LoVo (cell line): Measurements from ENCODE around the gene FUT8.
"Not testable (repeated sequence)": the region's sequence is repeated elsewhere in the genome, so short reads cannot be mapped to it uniquely, and the experiment has no call there.

Experiments used
- DNase-seq: peaks from one replicate; pipeline ENCODE4 v3.0.0-alpha.2; 2016; ENCODE audit warnings: low spot score

Gene FUT8

DNA sequence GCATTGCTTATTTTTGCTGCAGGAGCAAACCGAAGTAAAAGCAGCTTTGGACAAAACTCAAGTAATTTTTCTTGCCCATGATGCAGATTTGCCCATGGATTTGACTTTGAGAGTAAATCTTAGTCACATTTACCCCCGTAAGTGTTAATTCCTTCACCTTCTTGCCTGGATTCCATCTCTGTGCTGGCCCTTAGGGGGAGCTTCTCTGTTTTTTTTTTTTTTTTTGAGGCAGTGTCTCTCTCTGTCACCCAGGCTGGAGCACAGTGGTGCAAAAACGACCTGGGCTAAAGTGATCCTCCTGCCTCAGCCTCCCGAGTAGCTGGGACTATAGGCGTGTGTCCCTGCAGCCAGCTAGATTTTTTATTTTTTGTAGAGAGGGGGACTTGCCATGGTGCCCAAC, 210.2 kb downstream of the FUT8 start:
- DNase-seq, result no peak

DNA sequence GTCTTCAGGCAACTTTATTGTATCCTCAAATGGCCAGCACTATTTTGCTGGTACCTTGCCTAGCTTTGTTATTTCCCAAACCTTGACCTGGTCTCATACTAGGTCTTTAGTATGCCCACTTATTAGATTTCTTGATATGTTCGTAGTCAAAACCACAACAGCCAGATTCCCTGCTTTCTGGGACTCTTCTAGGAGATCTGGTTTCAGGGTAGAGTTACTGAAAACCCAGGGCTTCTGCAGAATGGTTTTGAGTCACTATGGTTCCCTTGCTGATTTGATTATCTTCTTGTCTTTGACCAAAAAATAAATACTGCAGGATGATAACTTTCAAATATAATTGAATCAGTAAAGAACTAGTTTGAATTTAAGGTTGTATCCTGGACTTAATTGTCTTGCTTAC, 211.2 kb downstream of the FUT8 start:
- no peak for DNase-seq

DNA sequence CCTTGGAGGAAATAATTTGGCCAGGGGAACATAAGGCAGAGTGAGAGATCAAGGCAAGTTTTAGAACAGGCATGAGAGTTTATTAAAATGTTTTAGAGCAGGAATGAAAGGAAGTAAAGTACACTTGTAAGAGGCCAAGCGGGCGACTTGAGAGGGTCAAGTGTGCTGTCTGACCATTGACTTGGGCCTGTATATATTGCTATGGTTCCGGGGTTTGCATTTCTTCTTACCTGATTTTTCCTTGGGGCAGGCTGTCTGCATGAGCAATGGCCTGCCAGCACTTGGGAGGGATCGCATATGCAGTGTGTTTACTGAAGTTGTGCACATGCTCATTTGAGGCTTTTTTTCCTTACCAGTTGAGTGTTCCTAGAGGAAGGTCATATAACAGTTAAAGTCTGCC, 214.8 kb downstream of the FUT8 start:
- DNase-seq, result no peak

DNA sequence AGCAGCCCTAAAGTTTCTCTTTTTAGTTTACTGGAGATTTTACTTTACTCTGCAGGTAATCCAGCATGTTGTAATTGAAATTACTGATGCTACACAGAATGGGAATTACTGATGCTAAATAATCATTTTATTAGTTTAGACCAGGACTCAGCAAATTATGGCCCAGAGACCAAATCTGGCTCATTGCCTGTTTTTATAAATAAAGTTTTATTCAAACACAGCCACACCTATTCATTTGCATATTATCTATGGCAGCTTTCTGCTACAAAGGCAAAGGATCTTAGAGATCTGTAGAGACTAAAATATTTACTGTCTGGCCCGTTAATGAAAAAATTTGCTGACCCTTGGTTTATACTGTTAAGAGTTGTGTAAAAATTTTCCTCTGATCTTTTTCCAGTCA, 216.1 kb downstream of the FUT8 start:
- no peak for DNase-seq

GRCh38 chr14:65631040-65631439, 218.5 kb downstream of the FUT8 start:
- no peak for DNase-seq

DNA sequence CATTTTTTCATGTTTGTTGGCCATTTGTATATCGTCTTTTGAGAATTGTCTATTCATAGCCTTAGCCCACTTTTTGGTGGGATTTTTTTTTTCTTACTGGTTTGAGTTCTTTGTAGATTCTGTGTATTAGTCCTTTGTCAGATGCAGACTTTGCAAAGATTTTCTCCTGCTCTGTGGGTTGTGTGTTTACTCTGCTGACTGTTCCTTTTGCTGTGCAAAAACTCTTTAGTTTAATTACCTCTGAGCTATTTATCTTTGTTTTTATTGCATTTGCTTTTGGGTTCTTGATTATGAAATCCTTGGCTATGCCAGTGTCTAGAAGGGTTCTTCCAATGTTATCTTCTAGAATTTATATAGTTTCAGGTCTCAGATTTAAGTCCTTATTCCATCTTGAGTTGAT, 220.0 kb downstream of the FUT8 start:
- no peak for DNase-seq

GRCh38 chr14:65633666-65634065, 221.1 kb downstream of the FUT8 start:
- DNase-seq, result not testable (repeated sequence)

DNA sequence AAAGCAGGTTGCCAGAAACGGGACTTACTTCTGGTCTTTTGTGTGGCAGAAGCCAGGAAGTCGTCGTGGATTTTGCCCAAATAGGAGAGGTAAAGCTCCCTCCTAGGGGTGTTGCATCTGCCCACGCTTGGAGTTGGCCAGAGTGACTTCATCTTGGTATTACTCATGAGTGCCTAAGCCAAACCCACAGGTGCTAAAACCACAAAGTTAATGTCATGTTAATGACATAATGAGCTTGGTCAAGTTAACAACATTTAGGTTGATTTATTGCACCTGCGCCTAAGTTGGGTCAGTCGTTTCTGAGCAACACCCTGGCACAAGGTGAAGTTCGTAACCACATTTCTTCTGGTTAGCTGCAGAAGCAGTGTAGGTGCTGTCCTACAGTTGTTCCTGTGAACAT, 225.2 kb downstream of the FUT8 start:
- no peak for DNase-seq

DNA sequence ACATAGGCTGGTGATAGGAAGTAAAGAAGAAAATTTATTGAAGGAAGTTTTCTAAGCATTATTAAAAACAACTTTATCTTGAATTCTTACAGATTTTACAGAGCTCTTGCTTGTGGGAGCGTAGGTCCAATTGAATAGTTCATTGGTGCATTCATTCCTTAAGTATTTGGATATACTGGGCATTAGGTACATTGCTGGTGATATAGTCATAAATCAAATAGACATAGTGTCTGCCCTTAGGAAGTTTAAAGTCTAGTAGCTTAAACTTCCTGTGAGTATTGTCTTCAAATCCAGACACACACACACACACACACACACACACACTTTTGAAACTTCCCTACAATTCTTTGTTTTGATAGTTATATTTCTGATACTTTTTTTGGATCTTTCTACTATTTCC, 226.7 kb downstream of the FUT8 start:
- no peak for DNase-seq

DNA sequence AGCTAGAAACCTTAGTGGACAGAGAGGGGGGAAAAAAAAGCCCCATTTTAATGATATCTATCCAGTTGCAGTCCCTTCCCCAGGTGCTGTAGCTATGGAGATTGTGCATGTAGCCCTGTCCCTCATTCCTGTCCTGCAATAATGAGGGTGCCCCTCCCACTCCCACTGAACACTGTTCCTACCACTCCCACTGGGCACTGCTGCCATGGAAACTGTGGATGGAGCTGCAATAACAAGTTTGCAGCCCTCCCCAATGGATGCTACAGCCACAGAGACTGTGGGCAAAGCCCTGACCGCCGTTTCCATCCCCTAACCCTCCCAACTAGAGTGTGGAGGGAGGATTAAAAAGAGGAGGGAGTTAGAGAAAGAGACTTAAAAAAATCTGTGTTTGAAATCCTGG, 238.3 kb downstream of the FUT8 start:
- no peak for DNase-seq

- DNase-seq, result no peak
Measured at GRCh38 chr14:65656554-65656953, 244.0 kb downstream of the FUT8 start.

GRCh38 chr14:65658202-65658601, 245.7 kb downstream of the FUT8 start:
- no peak for DNase-seq

- DNase-seq, result no peak
Measured at GRCh38 chr14:65661865-65662264, 249.3 kb downstream of the FUT8 start.

DNA sequence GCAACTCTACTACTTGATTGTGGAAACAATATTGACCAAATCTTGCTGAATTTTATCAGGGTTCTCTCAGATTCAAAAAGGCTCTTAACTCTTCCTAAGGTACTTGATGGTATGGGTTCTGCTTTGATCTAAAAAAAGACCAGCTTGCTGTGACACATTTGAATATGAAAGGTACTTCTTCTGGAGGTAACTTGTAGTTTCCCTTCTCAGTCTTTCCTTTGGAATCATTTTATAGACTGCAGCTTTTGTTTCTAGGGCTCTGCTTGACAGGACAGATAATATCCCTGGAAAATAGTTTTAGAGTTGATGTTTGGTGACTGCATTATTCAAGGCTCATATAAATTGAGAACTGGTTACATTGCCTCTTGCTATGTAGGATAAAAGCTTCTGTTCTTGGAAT, 251.9 kb downstream of the FUT8 start:
- DNase-seq, result no peak

DNA sequence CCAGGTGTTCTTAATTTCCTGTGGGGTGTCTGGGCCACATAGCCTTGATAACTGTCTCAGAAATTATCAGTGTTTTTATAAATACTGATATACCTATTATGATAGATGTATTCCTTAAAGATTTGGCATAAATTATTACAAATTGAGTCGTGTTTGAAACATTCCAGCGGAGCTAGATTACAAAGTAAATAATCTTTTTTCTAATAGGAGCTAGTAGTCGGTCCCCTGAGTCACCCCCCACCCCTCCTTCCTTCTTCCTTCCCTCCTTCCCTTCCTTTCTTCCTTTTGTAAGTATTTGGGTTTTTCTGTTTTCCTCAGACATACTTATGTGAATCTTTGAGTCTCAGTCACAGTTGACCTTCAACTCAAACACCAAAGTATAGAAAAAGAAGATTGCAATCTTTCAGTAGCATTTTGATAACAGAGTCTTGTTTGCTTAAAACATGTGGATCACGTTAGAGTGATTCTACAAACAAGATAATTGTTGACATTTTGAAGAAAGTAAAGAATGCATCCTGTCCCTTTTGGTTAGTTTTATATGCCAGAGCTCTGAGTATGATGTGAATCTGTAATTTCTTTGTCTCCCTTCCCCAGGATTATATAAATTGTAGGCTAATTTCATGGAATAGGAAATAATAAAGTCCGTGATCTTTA, 264.0 kb downstream of the FUT8 start:
- no peak for DNase-seq

GRCh38 chr14:65685572-65685971, 273.0 kb downstream of the FUT8 start:
- no peak for DNase-seq

GRCh38 chr14:65686761-65687160, 274.2 kb downstream of the FUT8 start:
- DNase-seq, result no peak

GRCh38 chr14:65689070-65689469, 276.5 kb downstream of the FUT8 start:
- DNase-seq, result no peak

GRCh38 chr14:65692566-65692965, 280.0 kb downstream of the FUT8 start:
- not testable (repeated sequence) for DNase-seq

GRCh38 chr14:65696801-65697200, 284.3 kb downstream of the FUT8 start:
- no peak for DNase-seq

- DNase-seq, result no peak
Measured at GRCh38 chr14:65703521-65703920, 291.0 kb downstream of the FUT8 start.

- no peak for DNase-seq
Measured at GRCh38 chr14:65703996-65704395, 291.5 kb downstream of the FUT8 start.

- no peak for DNase-seq
Measured at GRCh38 chr14:65704437-65704836, 291.9 kb downstream of the FUT8 start.

- no peak for DNase-seq
Measured at GRCh38 chr14:65704850-65705249, 292.3 kb downstream of the FUT8 start.

DNA sequence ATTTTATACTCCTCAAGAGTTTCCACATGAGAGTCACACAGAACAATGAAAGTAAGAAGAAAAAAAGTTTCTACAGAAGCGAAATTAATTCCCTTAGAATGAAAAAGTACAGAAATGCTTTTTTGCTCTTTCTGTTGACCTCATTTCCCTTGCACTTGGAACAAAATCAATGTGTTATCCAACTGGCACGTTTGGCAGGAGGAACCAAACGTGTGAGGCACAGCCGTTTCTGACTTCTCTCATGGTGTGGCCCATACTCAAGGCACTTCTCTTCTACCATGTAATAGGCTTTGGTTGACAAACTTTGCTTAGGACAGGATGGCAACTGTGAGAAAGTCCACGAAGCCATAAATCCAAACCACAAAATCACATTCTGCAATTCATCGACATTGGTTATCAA, 297.0 kb downstream of the FUT8 start:
- no peak for DNase-seq
